Measurements from ENCODE around the gene ZNF343.

The ZNF343 gene

DNA sequence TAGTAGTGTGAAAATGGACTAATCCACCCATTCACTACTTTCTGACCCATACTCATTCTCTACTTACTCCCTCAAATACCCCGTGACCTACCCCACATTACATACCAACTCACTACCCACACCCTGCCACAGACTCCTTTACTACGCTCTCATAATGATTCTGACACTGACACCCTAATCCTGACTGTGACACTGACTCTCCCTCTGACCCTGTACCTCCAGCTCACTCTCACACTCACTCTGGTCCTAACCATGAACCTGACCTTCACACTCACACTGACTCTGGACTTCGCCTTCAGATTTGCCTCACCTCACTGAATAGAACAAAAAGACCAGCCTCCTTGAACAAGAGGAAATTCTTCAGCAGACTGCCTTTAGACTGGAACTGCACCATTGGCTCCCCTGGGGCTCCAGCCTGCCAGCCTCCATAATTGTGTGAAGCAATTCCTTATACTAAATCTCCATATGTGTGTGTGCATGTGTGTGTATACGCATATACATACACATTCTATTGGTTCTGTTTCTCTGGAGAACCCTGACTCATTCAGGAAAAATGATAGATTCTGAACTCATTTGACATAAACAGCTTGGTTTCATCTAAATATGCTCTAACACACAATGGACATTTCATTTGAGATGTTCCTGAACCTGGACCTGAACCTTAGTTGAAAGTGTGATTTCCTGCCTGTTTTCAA is 10.5 kb upstream of the ZNF343 start:
- H2AFZ ChIP-seq (ENCODE audit: low read depth) = no peak overlapping the region
- no peak overlapping the region for H3K4me2 ChIP-seq
- no peaks in the 10 kb centered on the region for H3K4me1 ChIP-seq (ENCODE audit: low read depth, poor library complexity, severe bottlenecking)
- H4K20me1 ChIP-seq (ENCODE audit: insufficient read depth) = no peaks in the 10 kb centered on the region
- no peaks in the 10 kb centered on the region for H3K27me3 ChIP-seq (ENCODE audit: insufficient read depth, low read depth)
- TF ChIP-seq, protein P1, sequence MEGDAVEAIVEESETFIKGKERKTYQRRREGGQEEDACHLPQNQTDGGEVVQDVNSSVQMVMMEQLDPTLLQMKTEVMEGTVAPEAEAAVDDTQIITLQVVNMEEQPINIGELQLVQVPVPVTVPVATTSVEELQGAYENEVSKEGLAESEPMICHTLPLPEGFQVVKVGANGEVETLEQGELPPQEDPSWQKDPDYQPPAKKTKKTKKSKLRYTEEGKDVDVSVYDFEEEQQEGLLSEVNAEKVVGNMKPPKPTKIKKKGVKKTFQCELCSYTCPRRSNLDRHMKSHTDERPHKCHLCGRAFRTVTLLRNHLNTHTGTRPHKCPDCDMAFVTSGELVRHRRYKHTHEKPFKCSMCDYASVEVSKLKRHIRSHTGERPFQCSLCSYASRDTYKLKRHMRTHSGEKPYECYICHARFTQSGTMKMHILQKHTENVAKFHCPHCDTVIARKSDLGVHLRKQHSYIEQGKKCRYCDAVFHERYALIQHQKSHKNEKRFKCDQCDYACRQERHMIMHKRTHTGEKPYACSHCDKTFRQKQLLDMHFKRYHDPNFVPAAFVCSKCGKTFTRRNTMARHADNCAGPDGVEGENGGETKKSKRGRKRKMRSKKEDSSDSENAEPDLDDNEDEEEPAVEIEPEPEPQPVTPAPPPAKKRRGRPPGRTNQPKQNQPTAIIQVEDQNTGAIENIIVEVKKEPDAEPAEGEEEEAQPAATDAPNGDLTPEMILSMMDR (conservative IDR thresholded peaks at IDR 0.05; ENCODE audit: low read depth, low read length) = no peak
- no peak overlapping the region for H3K27ac ChIP-seq
- H3K4me3 ChIP-seq (IDR thresholded peaks at IDR 0.05; ENCODE audit: insufficient read depth, low read depth, low read length) = no peak overlapping the region
- no peak overlapping the region for H3K9ac ChIP-seq
- H3K79me2 ChIP-seq (ENCODE audit: insufficient read depth, low read depth) = no peaks in the 10 kb centered on the region
- no peaks in the 10 kb centered on the region for H3K36me3 ChIP-seq (ENCODE audit: insufficient read depth)

DNA sequence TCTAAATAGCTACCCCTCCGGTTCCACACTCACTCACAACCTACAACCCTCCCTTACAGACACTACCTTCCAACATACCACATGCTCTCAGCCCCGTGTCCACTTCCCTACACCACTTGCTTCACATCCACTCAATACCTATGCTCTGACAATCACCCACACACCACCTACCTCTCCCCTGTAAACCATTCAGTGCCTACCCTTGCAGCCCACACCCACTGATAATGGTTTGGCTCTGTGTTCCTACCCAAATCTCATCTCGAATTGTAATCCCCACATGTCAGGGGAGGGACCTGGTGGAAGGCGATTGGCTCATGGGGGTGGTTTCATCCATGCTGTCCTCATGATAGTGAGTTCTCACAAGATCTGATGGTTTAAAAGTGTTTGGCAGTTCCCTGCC is 9.8 kb upstream of the ZNF343 start:
- H3K4me2 ChIP-seq = no peak overlapping the region
- no peaks in the 10 kb centered on the region for H3K4me1 ChIP-seq (ENCODE audit: low read depth, poor library complexity, severe bottlenecking)
- H4K20me1 ChIP-seq (ENCODE audit: insufficient read depth) = no peaks in the 10 kb centered on the region
- H3K9ac ChIP-seq = no peak overlapping the region
- H3K4me3 ChIP-seq (IDR thresholded peaks at IDR 0.05; ENCODE audit: insufficient read depth, low read depth, low read length) = no peak overlapping the region
- H3K79me2 ChIP-seq (ENCODE audit: insufficient read depth, low read depth) = no peaks in the 10 kb centered on the region
- H3K27ac ChIP-seq = no peak overlapping the region
- no peaks in the 10 kb centered on the region for H3K27me3 ChIP-seq (ENCODE audit: insufficient read depth, low read depth)
- H2AFZ ChIP-seq (ENCODE audit: low read depth) = no peak overlapping the region
- TF ChIP-seq, protein P1 (conservative IDR thresholded peaks at IDR 0.05; ENCODE audit: low read depth, low read length) = no peak
- H3K36me3 ChIP-seq (ENCODE audit: insufficient read depth) = no peaks in the 10 kb centered on the region

DNA sequence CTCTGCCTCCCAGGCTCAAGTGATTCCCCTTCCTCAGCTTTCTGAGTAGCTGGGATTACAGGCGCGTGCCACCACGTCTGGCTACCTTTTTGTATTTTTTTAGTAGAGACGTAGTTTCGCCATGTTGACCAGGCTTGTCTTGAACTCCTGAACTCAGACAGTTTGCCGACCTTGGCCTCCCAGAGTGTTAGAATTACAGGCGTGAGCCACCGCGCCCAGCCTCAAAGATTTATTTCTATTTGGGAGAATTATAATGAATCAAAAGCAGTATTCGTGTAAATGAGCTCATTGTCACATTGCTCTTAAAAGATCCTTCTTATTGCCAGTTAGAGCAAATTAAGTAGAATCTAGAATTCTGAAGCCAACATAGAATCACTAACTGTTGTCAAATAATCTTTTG is 9.4 kb upstream of the ZNF343 start:
- no peaks in the 10 kb centered on the region for H3K27me3 ChIP-seq (ENCODE audit: insufficient read depth, low read depth)
- no peak overlapping the region for H3K9ac ChIP-seq
- no peak overlapping the region for H2AFZ ChIP-seq (ENCODE audit: low read depth)
- H3K79me2 ChIP-seq (ENCODE audit: insufficient read depth, low read depth) = no peaks in the 10 kb centered on the region
- H4K20me1 ChIP-seq (ENCODE audit: insufficient read depth) = no peaks in the 10 kb centered on the region
- no peak overlapping the region for H3K27ac ChIP-seq
- H3K4me2 ChIP-seq = no peak overlapping the region
- H3K36me3 ChIP-seq (ENCODE audit: insufficient read depth) = no peaks in the 10 kb centered on the region
- H3K4me1 ChIP-seq (ENCODE audit: low read depth, poor library complexity, severe bottlenecking) = no peaks in the 10 kb centered on the region
- TF ChIP-seq, protein P1 (conservative IDR thresholded peaks at IDR 0.05; ENCODE audit: low read depth, low read length) = no peak
- H3K4me3 ChIP-seq (IDR thresholded peaks at IDR 0.05; ENCODE audit: insufficient read depth, low read depth, low read length) = no peak overlapping the region

DNA sequence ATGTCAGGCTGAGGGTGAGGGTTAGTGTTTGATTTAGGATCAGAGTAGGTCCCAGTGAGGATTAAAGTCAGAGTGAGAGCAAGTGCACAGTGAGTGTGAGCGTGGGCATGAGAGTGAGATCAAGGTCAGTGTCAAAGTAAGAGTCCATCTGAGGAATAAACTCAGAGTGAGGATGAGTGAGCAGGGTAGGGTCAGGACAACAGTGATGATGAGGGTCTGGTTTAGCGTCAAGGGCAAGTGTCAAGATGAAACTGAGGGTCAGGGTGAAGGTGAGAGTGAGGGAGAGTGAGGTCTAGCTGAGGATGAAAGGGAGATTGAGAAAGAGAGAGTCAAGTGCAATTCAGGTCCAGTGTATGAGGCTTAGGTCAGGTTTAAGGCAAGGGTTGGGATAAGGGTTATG is 7.7 kb upstream of the ZNF343 start:
- Histone ChIP-seq H3K27me3 (ENCODE audit: insufficient read depth, low read depth) (no peaks in the 10 kb centered on the region), H3K4me2 (no peak overlapping the region), H3K4me1 (ENCODE audit: low read depth, poor library complexity, severe bottlenecking) (no peaks in the 10 kb centered on the region), H3K79me2 (ENCODE audit: insufficient read depth, low read depth) (no peaks in the 10 kb centered on the region), H3K9ac (no peak overlapping the region), H3K4me3 (IDR thresholded peaks at IDR 0.05; ENCODE audit: insufficient read depth, low read depth, low read length) (no peak overlapping the region), H3K27ac (no peak overlapping the region), H3K36me3 (ENCODE audit: insufficient read depth) (no peaks in the 10 kb centered on the region), H2AFZ (ENCODE audit: low read depth) (no peak overlapping the region), H4K20me1 (ENCODE audit: insufficient read depth) (no peaks in the 10 kb centered on the region)
- TF ChIP-seq, protein P1 (conservative IDR thresholded peaks at IDR 0.05; ENCODE audit: low read depth, low read length) = no peak

Data from KMS-11 (cell line).